IPS DF 4.7 (cell line): ENCODE data around the gene NOL6.
"Not testable (repeated sequence)": the region's sequence is repeated elsewhere in the genome, so short reads cannot be mapped to it uniquely, and the experiment has no call there.

ENCODE experiments used
- DNase-seq: peaks from one replicate; pipeline ENCODE4 v3.0.0-alpha.2; 2013; ENCODE audit warnings: low spot score; ENCODE audit errors: extremely low read depth

Gene NOL6

GRCh38 chr9:33473643-33474352 is at the start of gene NOL6:
TSS of gene NOL6 (minus strand) at chr9:33473924. CDS start at chr9:33473842, 82 bp downstream.
- peak; percentile 98 for DNase-seq

- DNase-seq, result not testable (repeated sequence)
These were observed 48.1 kb upstream of the NOL6 start for GRCh38 chr9:33521861-33522260.

- not testable (repeated sequence) for DNase-seq
These were observed 44.3 kb upstream of the NOL6 start for GRCh38 chr9:33517934-33518577.

GRCh38 chr9:33517373-33517772 is 43.6 kb upstream of the NOL6 start:
- DNase-seq, result no peak

- not testable (repeated sequence) for DNase-seq
These were observed 42.7 kb upstream of the NOL6 start for GRCh38 chr9:33516397-33516796.

GRCh38 chr9:33515342-33515995 is 41.7 kb upstream of the NOL6 start:
- DNase-seq, result not testable (repeated sequence)

- not testable (repeated sequence) for DNase-seq
These were observed 38.8 kb upstream of the NOL6 start for GRCh38 chr9:33512535-33512934.

GRCh38 chr9:33511184-33511517 is 37.4 kb upstream of the NOL6 start:
- DNase-seq, result not testable (repeated sequence)

- no peak for DNase-seq
These were observed 36.8 kb upstream of the NOL6 start for GRCh38 chr9:33510262-33511183.

GRCh38 chr9:33506626-33507370 is 33.1 kb upstream of the NOL6 start:
- no peak for DNase-seq

- DNase-seq, result no peak
These were observed 24.7 kb upstream of the NOL6 start for GRCh38 chr9:33498387-33498786.

- not testable (repeated sequence) for DNase-seq
These were observed 20.1 kb upstream of the NOL6 start for GRCh38 chr9:33493819-33494218.

GRCh38 chr9:33489066-33489465 is 15.3 kb upstream of the NOL6 start:
- DNase-seq, result no peak

- not testable (repeated sequence) for DNase-seq
These were observed 11.6 kb upstream of the NOL6 start for GRCh38 chr9:33485312-33485711.

GRCh38 chr9:33480976-33481375 is 7.3 kb upstream of the NOL6 start:
- DNase-seq, result no peak

GRCh38 chr9:33480106-33480505 is 6.4 kb upstream of the NOL6 start:
- DNase-seq, result no peak

- no peak for DNase-seq
These were observed 2.8 kb upstream of the NOL6 start for GRCh38 chr9:33476503-33476902.

- no peak for DNase-seq
These were observed 1.6 kb upstream of the NOL6 start for GRCh38 chr9:33475357-33475756.

- no peak for DNase-seq
These were observed 676 bp downstream of the NOL6 start for GRCh38 chr9:33472881-33473615.
